ENCODE results near the gene ARHGEF25.

- TF ChIP-seq, protein P1, sequence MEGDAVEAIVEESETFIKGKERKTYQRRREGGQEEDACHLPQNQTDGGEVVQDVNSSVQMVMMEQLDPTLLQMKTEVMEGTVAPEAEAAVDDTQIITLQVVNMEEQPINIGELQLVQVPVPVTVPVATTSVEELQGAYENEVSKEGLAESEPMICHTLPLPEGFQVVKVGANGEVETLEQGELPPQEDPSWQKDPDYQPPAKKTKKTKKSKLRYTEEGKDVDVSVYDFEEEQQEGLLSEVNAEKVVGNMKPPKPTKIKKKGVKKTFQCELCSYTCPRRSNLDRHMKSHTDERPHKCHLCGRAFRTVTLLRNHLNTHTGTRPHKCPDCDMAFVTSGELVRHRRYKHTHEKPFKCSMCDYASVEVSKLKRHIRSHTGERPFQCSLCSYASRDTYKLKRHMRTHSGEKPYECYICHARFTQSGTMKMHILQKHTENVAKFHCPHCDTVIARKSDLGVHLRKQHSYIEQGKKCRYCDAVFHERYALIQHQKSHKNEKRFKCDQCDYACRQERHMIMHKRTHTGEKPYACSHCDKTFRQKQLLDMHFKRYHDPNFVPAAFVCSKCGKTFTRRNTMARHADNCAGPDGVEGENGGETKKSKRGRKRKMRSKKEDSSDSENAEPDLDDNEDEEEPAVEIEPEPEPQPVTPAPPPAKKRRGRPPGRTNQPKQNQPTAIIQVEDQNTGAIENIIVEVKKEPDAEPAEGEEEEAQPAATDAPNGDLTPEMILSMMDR (IDR thresholded peaks at IDR 0.05) = no peak
- TF ChIP-seq EP300 (IDR thresholded peaks at IDR 0.05) = no peak
- TF ChIP-seq POLR2A (IDR thresholded peaks at IDR 0.05) = no peak
Observed at GRCh38 chr12:57625261-57626032, 14.2 kb downstream of the ARHGEF25 start.
